Measurements from ENCODE around the gene SART3. TPM values are rescaled to one million over a fixed set of nuclear protein-coding genes. Genes with fewer than 3 reads are reported as not detected.

Gene SART3
- total RNA-seq, 1 donor from 2014 or later = 79.0 TPM

DNA sequence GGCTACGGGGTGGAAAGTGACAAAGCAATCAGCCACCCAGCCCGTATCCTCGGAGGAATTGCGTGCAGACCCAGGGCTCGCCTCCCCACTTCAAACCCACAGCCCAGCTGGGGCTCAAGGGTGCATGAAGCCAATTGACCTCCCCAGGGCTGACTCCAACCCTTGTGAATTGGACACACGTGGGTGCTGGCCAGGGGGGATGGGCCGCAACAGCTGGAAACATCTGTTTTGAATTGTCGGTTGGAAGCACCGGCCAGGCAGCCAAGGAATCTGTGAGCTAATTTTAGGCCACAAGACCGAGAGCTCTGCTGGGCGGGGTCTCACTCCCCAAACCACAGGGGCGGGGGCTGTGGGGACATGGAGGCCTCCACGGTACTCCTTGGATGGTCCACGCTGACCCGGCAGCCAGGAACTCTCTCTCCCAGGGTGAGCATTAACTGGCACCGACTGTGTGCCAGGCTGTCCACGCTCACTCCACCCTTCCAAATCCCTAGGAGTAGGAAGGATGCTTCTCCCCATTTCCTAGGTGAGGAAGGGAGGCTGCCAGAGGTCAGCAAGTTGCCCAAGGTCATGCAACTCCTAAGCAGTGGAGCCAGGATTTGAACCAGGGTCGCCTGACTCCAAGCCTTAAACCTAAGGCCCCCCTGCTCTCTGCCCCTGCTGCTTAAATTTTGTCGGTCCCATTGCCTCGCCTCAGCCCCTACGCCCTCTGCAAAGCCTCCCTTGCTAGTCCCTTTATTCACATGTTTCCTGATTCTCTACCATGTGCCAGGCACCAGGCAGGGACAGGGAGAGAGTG is 48.8 kb upstream of the SART3 start:
- no peak overlapping the region for H3K27ac ChIP-seq
- H3K4me3 Mint-ChIP-seq = no peak overlapping the region
- H3K9me3 ChIP-seq (ENCODE audit: low read depth) = no peaks in the 10 kb centered on the region
- no peak for DNase-seq (ENCODE audit: low spot score)
- H3K36me3 ChIP-seq = no peaks in the 10 kb centered on the region
- H2AFZ ChIP-seq (replicated peaks) = no peak overlapping the region
- H3K36me3 Mint-ChIP-seq = no peaks in the 10 kb centered on the region
- no peak for TF ChIP-seq EZH2phosphoT487 (IDR thresholded peaks at IDR 0.05)
- TF ChIP-seq CTCF (IDR thresholded peaks at IDR 0.05) = no peak
- no peak for TF ChIP-seq EZH2 (IDR thresholded peaks at IDR 0.05)
- H3K4me1 Mint-ChIP-seq = peaks cover 10% of the 10 kb centered on the region
- peaks cover 24% of the 10 kb centered on the region for H3K27me3 Mint-ChIP-seq (ENCODE audit: insufficient read depth, low read depth)
- no peaks in the 10 kb centered on the region for H3K79me2 ChIP-seq (ENCODE audit: low read depth)
- H3K4me3 ChIP-seq = no peak overlapping the region
- H3K27ac Mint-ChIP-seq = no peak overlapping the region
- H3K9ac ChIP-seq = no peak overlapping the region
- H3K4me1 ChIP-seq = no peaks in the 10 kb centered on the region
- H3K9me3 Mint-ChIP-seq = no peaks in the 10 kb centered on the region
- no peak overlapping the region for H3K4me2 ChIP-seq
- H4K20me1 ChIP-seq (ENCODE audit: low read depth) = no peaks in the 10 kb centered on the region
- no peaks in the 10 kb centered on the region for H3K27me3 ChIP-seq
- peaks cover 12% of the 10 kb centered on the region for H3F3A ChIP-seq (ENCODE audit: low read depth)

DNA sequence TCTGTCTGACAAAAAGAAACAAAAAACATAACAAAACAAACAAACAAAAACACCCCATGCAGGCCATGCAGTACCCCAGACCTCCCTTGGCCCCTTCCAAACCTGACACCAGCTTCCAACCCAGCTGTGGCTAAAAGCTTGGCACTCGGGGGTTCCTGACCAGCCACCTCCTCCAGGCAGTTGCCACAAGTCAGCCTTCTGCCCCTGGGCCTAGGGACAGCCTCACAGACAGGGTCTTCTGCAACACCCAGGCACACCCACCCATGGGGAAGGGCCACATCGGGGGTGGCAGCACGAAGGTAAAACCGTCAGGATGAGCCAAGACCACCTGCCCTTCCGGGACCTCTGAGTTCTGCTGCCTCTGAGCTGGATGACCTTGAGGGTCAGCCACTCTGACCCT is 47.6 kb upstream of the SART3 start:
- Mint-ChIP-seq H3K9me3 (no peaks in the 10 kb centered on the region), H3K4me3 (no peak overlapping the region), H3K27ac (no peak overlapping the region), H3K27me3 (ENCODE audit: insufficient read depth, low read depth) (peaks cover 27% of the 10 kb centered on the region), H3K4me1 (peaks cover 16% of the 10 kb centered on the region), H3K36me3 (no peaks in the 10 kb centered on the region)
- Histone ChIP-seq H2AFZ (replicated peaks) (no peak overlapping the region), H3K27me3 (no peaks in the 10 kb centered on the region), H4K20me1 (ENCODE audit: low read depth) (no peaks in the 10 kb centered on the region), H3K36me3 (no peaks in the 10 kb centered on the region), H3K9me3 (ENCODE audit: low read depth) (no peaks in the 10 kb centered on the region), H3K4me3 (no peak overlapping the region), H3K9ac (no peak overlapping the region), H3K4me1 (no peaks in the 10 kb centered on the region), H3K79me2 (ENCODE audit: low read depth) (no peaks in the 10 kb centered on the region), H3F3A (ENCODE audit: low read depth) (peaks cover 20% of the 10 kb centered on the region), H3K4me2 (no peak overlapping the region), H3K27ac (no peak overlapping the region)
- no peak for DNase-seq (ENCODE audit: low spot score)
- TF ChIP-seq EZH2 (IDR thresholded peaks at IDR 0.05) (no peak), EZH2phosphoT487 (IDR thresholded peaks at IDR 0.05) (no peak), CTCF (IDR thresholded peaks at IDR 0.05) (no peak)

DNA sequence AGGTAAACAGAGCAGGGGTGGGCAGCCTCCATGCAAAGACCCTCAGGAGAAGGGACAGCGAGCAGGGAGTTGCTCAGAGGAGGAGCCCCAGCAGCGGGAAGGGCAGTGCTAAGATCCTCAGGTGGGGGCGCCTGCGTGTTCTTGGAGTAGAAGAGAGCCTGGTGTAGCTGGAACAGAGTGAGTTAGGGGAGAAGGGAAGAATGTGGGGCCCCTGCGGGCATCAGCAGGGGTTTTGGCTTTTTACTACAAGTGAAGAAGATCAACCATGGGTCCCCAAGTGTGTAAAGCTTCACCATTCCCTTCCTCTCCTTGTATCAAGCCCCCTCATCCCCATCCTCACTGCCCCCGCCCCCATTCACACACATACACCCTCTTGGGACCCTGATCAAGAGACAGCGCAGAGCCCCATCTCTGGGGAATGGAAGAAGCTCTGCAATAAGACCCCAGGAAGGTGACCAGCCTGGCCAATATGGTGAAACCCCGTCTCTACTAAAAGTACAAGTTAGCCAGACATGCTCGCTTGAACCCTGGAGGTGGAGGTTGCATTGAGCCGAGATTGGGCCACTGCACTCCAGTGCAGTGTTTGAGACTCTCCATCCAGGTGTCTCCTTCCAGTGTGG is 47.1 kb upstream of the SART3 start:
- Mint-ChIP-seq H3K36me3 (no peaks in the 10 kb centered on the region), H3K4me3 (no peak overlapping the region), H3K9me3 (no peaks in the 10 kb centered on the region), H3K4me1 (peaks cover 14% of the 10 kb centered on the region), H3K27ac (peak overlapping the region; percentile 65), H3K27me3 (ENCODE audit: insufficient read depth, low read depth) (peaks cover 28% of the 10 kb centered on the region)
- Histone ChIP-seq H3K9me3 (ENCODE audit: low read depth) (no peaks in the 10 kb centered on the region), H3F3A (ENCODE audit: low read depth) (peaks cover 20% of the 10 kb centered on the region), H3K9ac (no peak overlapping the region), H3K79me2 (ENCODE audit: low read depth) (no peaks in the 10 kb centered on the region), H3K4me2 (no peak overlapping the region), H3K4me3 (no peak overlapping the region), H3K36me3 (no peaks in the 10 kb centered on the region), H4K20me1 (ENCODE audit: low read depth) (no peaks in the 10 kb centered on the region), H3K4me1 (no peaks in the 10 kb centered on the region), H2AFZ (replicated peaks) (no peak overlapping the region), H3K27me3 (no peaks in the 10 kb centered on the region), H3K27ac (no peak overlapping the region)
- TF ChIP-seq EZH2 (IDR thresholded peaks at IDR 0.05) (no peak), EZH2phosphoT487 (IDR thresholded peaks at IDR 0.05) (no peak), CTCF (IDR thresholded peaks at IDR 0.05) (no peak)
- DNase-seq (ENCODE audit: low spot score) = no peak

Measured in neural progenitor cell (in vitro differentiated cells).